ENCODE results near the gene PTEN. TPM values are rescaled to one million over a fixed set of nuclear protein-coding genes. Genes with fewer than 3 reads are reported as not detected.

The PTEN gene
- total RNA-seq, 1 experiment from 2014 or later = 58.7 TPM

DNA sequence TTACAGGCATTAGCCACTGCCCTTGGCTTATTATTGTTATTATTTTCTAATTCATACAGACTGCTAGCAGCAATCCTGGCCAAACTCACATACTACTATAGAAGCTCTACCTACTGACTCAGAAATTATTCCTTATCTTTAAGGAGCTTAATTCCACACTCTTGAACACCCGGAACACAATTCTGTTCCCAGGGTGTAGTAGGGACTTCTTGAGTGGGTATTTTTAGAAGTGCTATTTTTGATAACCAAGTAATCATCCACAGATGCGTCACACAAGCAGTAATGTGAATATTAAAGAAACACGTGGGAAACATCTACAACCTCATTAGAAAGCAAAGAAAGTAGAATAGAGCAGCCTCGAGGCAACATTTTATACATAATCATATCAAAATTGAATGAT is 149.2 kb downstream of the PTEN start:
- TF ChIP-seq RAD21 (IDR thresholded peaks at IDR 0.05; ENCODE audit: low read depth) (no peak), ZFX (IDR thresholded peaks at IDR 0.05) (no peak), EZH2phosphoT487 (IDR thresholded peaks at IDR 0.05; ENCODE audit: borderline replicate concordance) (no peak), SRF (IDR thresholded peaks at IDR 0.05; ENCODE audit: low read depth) (no peak), POLR2AphosphoS5 (IDR thresholded peaks at IDR 0.05; ENCODE audit: low read depth, low read length) (no peak), POLR2A (IDR thresholded peaks at IDR 0.05; ENCODE audit: borderline replicate concordance, extremely low read depth, insufficient read depth, insufficient read length) (no peak), EGR1 (IDR thresholded peaks at IDR 0.05; ENCODE audit: low read depth) (no peak), ELF1 (IDR thresholded peaks at IDR 0.05; ENCODE audit: borderline replicate concordance, low read depth) (no peak)
- TF ChIP-seq, protein P1, sequence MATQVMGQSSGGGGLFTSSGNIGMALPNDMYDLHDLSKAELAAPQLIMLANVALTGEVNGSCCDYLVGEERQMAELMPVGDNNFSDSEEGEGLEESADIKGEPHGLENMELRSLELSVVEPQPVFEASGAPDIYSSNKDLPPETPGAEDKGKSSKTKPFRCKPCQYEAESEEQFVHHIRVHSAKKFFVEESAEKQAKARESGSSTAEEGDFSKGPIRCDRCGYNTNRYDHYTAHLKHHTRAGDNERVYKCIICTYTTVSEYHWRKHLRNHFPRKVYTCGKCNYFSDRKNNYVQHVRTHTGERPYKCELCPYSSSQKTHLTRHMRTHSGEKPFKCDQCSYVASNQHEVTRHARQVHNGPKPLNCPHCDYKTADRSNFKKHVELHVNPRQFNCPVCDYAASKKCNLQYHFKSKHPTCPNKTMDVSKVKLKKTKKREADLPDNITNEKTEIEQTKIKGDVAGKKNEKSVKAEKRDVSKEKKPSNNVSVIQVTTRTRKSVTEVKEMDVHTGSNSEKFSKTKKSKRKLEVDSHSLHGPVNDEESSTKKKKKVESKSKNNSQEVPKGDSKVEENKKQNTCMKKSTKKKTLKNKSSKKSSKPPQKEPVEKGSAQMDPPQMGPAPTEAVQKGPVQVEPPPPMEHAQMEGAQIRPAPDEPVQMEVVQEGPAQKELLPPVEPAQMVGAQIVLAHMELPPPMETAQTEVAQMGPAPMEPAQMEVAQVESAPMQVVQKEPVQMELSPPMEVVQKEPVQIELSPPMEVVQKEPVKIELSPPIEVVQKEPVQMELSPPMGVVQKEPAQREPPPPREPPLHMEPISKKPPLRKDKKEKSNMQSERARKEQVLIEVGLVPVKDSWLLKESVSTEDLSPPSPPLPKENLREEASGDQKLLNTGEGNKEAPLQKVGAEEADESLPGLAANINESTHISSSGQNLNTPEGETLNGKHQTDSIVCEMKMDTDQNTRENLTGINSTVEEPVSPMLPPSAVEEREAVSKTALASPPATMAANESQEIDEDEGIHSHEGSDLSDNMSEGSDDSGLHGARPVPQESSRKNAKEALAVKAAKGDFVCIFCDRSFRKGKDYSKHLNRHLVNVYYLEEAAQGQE (IDR thresholded peaks at IDR 0.05; ENCODE audit: low read depth) = no peak
- TF ChIP-seq, protein P2, sequence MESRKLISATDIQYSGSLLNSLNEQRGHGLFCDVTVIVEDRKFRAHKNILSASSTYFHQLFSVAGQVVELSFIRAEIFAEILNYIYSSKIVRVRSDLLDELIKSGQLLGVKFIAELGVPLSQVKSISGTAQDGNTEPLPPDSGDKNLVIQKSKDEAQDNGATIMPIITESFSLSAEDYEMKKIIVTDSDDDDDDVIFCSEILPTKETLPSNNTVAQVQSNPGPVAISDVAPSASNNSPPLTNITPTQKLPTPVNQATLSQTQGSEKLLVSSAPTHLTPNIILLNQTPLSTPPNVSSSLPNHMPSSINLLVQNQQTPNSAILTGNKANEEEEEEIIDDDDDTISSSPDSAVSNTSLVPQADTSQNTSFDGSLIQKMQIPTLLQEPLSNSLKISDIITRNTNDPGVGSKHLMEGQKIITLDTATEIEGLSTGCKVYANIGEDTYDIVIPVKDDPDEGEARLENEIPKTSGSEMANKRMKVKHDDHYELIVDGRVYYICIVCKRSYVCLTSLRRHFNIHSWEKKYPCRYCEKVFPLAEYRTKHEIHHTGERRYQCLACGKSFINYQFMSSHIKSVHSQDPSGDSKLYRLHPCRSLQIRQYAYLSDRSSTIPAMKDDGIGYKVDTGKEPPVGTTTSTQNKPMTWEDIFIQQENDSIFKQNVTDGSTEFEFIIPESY (IDR thresholded peaks at IDR 0.05; ENCODE audit: extremely low read depth, insufficient replicate concordance, low read length) = no peak
- H3K9ac ChIP-seq (ENCODE audit: low read length) = no peak overlapping the region
- H3K79me2 ChIP-seq (ENCODE audit: insufficient read depth, low read length) = no peaks in the 10 kb centered on the region
- no peak overlapping the region for H3K4me2 ChIP-seq (ENCODE audit: low read length)
- CTCF ChIA-PET = no interaction called here
- no peaks in the 10 kb centered on the region for H3K4me1 ChIP-seq (ENCODE audit: control insufficient read depth in 1 of 2, insufficient read depth in 2 of 2, low read length in 2 of 2)
- ATAC-seq = no peak
- no peaks in the 10 kb centered on the region for H3K36me3 ChIP-seq (ENCODE audit: control insufficient read depth in 1 of 2, insufficient read depth in 2 of 2, low read length in 2 of 2)
- H3K4me3 ChIP-seq (replicated peaks in 1 of 2; ENCODE audit: low read depth in 1 of 2, low read length in 2 of 2) = no peak overlapping the region
- H3K9me3 ChIP-seq (ENCODE audit: control insufficient read depth in 1 of 2, insufficient read depth in 1 of 2, low read depth in 1 of 2, low read length in 2 of 2) = no peaks in the 10 kb centered on the region
- RAD21 ChIA-PET (ENCODE audit: low non-redundant PET in 1 of 2, low total read pairs in 2 of 2, uncharacterized antibody in 2 of 2, unreplicated experiment in 2 of 2) = no interaction called here
- H3K9me2 ChIP-seq (ENCODE audit: insufficient read depth) = no peaks in the 10 kb centered on the region
- no peak for DNase-seq (ENCODE audit: low read depth, low spot score)
- no TSS peak for BruUV-seq (replicated peaks)
- no peak overlapping the region for H2AFZ ChIP-seq (ENCODE audit: low read depth, low read length, poor library complexity, severe bottlenecking)
- no peaks in the 10 kb centered on the region for H4K20me1 ChIP-seq (ENCODE audit: insufficient read depth)
- intact Hi-C loops (cut with micrococcal nuclease) = no loop called here
- H3K27me3 ChIP-seq (ENCODE audit: insufficient read depth, low read length) = no peaks in the 10 kb centered on the region
- H3K27ac ChIP-seq (ENCODE audit: low read depth, low read length) = no peak overlapping the region
- POLR2A ChIA-PET = no interaction called here
